NCI-H69 (cell line): ENCODE data around the gene CBFB.
A peak's percentile ranks its signal among the peaks of the same experiment; 100 is the strongest.

Experiments used
- DNase-seq: peaks from one replicate; lab custom pipeline; 2025; lab: John Stamatoyannopoulos, UW

CBFB gene

GRCh38 chr16:67016681-67017420, 12.1 kb upstream of the CBFB start:
- DNase-seq, result no peak

GRCh38 chr16:67017421-67017750, 11.6 kb upstream of the CBFB start:
- DNase-seq, result no peak

GRCh38 chr16:67017810-67018488, 11.0 kb upstream of the CBFB start:
- peak; percentile 94 for DNase-seq

GRCh38 chr16:67019171-67019570, 9.8 kb upstream of the CBFB start:
- DNase-seq, result no peak

GRCh38 chr16:67021321-67021720, 7.6 kb upstream of the CBFB start:
- DNase-seq, result no peak

GRCh38 chr16:67022531-67023214, 6.3 kb upstream of the CBFB start:
- DNase-seq, result peak; percentile 3

GRCh38 chr16:67023689-67024088, 5.3 kb upstream of the CBFB start:
- DNase-seq, result no peak

GRCh38 chr16:67024384-67025209, 4.4 kb upstream of the CBFB start:
- DNase-seq, result peak; percentile 43

GRCh38 chr16:67025210-67025550, 3.8 kb upstream of the CBFB start:
- no peak for DNase-seq

GRCh38 chr16:67026570-67026969, 2.4 kb upstream of the CBFB start:
- no peak for DNase-seq

GRCh38 chr16:67027046-67027445, 1.9 kb upstream of the CBFB start:
- DNase-seq, result no peak

GRCh38 chr16:67028167-67028695, 718 bp upstream of the CBFB start:
- DNase-seq, result no peak

- DNase-seq, result peak; percentile 53
Observed at GRCh38 chr16:67029254-67030096, 526 bp downstream of the CBFB start.

GRCh38 chr16:67030221-67030962, 1.4 kb downstream of the CBFB start:
- no peak for DNase-seq

- no peak for DNase-seq
Observed at GRCh38 chr16:67034487-67034886, 5.5 kb downstream of the CBFB start.

- DNase-seq, result no peak
Observed at GRCh38 chr16:67035364-67035763, 6.4 kb downstream of the CBFB start.

GRCh38 chr16:67036323-67036741, 7.4 kb downstream of the CBFB start:
- DNase-seq, result no peak

- no peak for DNase-seq
Observed at GRCh38 chr16:67039260-67040020, 10.5 kb downstream of the CBFB start.

- no peak for DNase-seq
Observed at GRCh38 chr16:67040166-67040565, 11.2 kb downstream of the CBFB start.

GRCh38 chr16:67040906-67041305, 12.0 kb downstream of the CBFB start:
- DNase-seq, result no peak
